HL-60 (cell line): ENCODE data around the gene VSTM2L.

Experiments
- DNase-seq, 2 experiments: peaks; one replicate each; pipeline ENCODE4 v3.0.0-alpha.2; 2010 to 2020; ENCODE audit warnings: low read depth in 1 of 2, low spot score in 1 of 2
- H3K27ac ChIP-seq: fragments of 250-450 bp; sonication (Bioruptor Pico); replicated peaks from 2 replicates; pipeline ENCODE4 v1.5.1; 2020; ENCODE audit warnings: mild to moderate bottlenecking, moderate library complexity
- H3K27me3 ChIP-seq: fragments of 250-450 bp; sonication (Bioruptor Pico); 2 replicates; pipeline ENCODE4 v1.5.1; 2021; ENCODE audit warnings: mild to moderate bottlenecking, moderate library complexity; ENCODE audit not compliant: insufficient read depth, poor library complexity, severe bottlenecking
- H3K4me3 ChIP-seq: replicated peaks from 2 replicates; pipeline ENCODE4 v1.5.1; 2011; ENCODE audit warnings: mild to moderate bottlenecking, control low read depth, low read length; ENCODE audit not compliant: insufficient read depth
- CTCF ChIP-seq: IDR thresholded peaks from one replicate; pipeline ENCODE4 v1.5.1; 2011; ENCODE audit warnings: low read length, control low read depth, inconsistent platforms; ENCODE audit not compliant: insufficient read depth
- GABPA ChIP-seq: IDR thresholded peaks from 2 replicates; pipeline ENCODE4 v1.6.1; 2012; ENCODE audit warnings: low read depth
- POLR2AphosphoS5 ChIP-seq: IDR thresholded peaks from 2 replicates; pipeline ENCODE4 v1.6.1; 2012; ENCODE audit warnings: low read depth
- REST ChIP-seq: IDR thresholded peaks from 2 replicates; pipeline ENCODE4 v1.6.1; 2012; ENCODE audit warnings: low read depth; ENCODE audit not compliant: insufficient replicate concordance
- SPI1 ChIP-seq: IDR thresholded peaks from 2 replicates; pipeline ENCODE4 v1.6.1; 2012; ENCODE audit warnings: low read depth, mild to moderate bottlenecking, borderline replicate concordance

VSTM2L gene

DNA sequence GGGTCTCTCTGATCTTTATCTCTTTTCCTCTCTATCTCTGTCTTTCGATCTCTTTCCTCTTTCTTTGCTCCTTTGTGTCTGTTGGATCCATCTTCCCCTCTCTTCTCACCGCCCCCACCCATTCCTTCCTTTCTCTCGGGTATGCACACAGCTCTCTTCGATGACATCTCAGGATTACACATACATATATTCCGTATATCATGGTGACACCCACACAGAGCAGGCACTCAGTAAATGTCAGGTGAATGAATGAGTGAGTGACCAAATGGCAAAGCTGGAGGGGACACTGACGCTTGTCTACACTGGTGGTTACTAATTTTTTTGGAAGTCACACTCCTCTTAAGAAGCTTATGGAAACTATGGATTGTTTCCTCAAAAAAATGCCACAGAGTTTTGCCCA, 9.9 kb downstream of the VSTM2L start:
- no peak for DNase-seq
- no peak for TF ChIP-seq POLR2AphosphoS5
- Histone ChIP-seq H3K4me3 (no peak overlapping the region), H3K27me3 (peaks cover 48% of the 10 kb centered on the region), H3K27ac (no peak overlapping the region)

DNA sequence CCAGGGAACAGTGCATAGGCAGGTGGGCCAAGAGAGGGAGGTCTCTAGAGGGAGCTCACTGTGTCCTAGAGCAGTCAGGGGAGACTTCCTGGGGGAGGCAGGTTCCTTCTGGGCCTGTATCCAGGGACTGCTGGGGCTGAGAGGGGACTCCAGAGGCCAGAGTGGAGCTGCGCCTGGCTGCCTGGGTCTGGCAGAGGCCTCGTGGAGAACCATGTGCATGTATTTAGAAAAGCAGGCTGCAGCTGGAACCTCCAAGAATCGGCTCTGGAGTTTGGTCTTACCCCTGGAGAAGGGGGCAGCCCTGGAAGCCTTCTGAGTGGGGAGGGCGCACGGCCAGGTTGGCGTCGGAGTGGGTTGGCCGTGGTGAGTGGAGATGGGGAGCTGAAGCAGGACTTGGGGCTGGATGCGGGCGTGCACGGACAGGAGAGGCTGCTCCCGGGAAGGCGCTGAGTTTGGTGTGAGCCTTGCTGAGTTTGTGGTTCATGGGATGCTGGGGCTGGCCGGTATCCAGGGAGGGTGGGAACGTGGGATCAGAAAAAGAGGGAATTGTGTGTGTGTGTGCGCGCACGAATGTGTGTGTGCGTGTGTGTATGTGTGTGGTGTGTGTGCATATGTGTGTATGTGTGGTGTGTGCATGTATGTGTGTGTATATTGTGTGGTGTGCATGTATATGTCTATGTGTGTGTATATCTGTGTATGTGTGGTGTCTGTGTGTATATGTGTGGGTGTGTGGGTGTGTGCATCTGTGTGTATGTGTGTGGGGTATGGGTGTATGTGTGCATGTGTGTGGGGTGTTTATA, 10.8 kb downstream of the VSTM2L start:
- no peak for DNase-seq
- no peak overlapping the region for H3K4me3 ChIP-seq
- TF ChIP-seq POLR2AphosphoS5: no peak
- TF ChIP-seq CTCF: no peak
- no peak for TF ChIP-seq GABPA
- TF ChIP-seq SPI1: no peak
- TF ChIP-seq REST: no peak
- no peak overlapping the region for H3K27ac ChIP-seq
- peaks cover 55% of the 10 kb centered on the region for H3K27me3 ChIP-seq

- Histone ChIP-seq H3K4me3 (no peak overlapping the region), H3K27ac (no peak overlapping the region), H3K27me3 (peaks cover 58% of the 10 kb centered on the region)
- DNase-seq: no peak
- TF ChIP-seq SPI1 (no peak), CTCF (no peak), REST (no peak), POLR2AphosphoS5 (no peak), GABPA (no peak)
These were observed 11.4 kb downstream of the VSTM2L start for GRCh38 chr20:37914367-37914671.

- Histone ChIP-seq H3K27ac (no peak overlapping the region), H3K4me3 (no peak overlapping the region), H3K27me3 (peaks cover 58% of the 10 kb centered on the region)
- DNase-seq: no peak
- TF ChIP-seq GABPA: no peak
- TF ChIP-seq POLR2AphosphoS5: no peak
- no peak for TF ChIP-seq SPI1
- no peak for TF ChIP-seq REST
- TF ChIP-seq CTCF: no peak
These were observed 11.9 kb downstream of the VSTM2L start for GRCh38 chr20:37914672-37915433.
